Measurements from ENCODE around the gene ATP2A2. TPM values are rescaled to one million over a fixed set of nuclear protein-coding genes. Genes with fewer than 3 reads are reported as not detected.
"Not testable (repeated sequence)": the region's sequence is repeated elsewhere in the genome, so short reads cannot be mapped to it uniquely, and the experiment has no call there.

ATP2A2 gene
- total RNA-seq, 1 donor from 2014 or later, result 3,087 TPM

GRCh38 chr12:110330124-110330523 is 49.1 kb downstream of the ATP2A2 start:
- intact Hi-C loops (cut with DNase I), result no loop called here
- no peak for DNase-seq

DNA sequence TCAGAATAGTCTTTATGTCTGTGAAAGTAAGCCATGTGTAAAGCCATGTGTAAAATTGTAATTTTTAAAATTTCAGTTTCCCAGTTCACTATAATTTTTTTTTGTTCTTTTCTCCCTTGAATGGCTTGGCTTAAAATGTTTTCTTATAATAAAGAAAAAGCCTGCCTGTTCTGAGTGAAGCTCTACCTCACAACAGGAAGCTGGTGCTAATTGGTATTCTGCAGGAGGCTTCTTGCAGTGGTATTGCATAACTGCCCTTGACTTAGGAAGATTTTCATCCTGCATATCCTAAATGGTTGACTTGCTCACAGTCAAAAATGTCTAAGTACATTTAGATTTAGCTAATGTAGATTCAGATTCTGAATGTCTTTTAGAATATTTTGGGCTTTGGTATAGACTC is 49.5 kb downstream of the ATP2A2 start:
- ATAC-seq (ENCODE audit: poor library complexity) (no peak), DNase-seq (no peak)
- intact Hi-C loops (cut with DNase I), result no loop called here

More at GRCh38 chr12:110330124-110330523, 49.1 kb downstream of the ATP2A2 start:
- no peak for ATAC-seq (ENCODE audit: poor library complexity)

DNA sequence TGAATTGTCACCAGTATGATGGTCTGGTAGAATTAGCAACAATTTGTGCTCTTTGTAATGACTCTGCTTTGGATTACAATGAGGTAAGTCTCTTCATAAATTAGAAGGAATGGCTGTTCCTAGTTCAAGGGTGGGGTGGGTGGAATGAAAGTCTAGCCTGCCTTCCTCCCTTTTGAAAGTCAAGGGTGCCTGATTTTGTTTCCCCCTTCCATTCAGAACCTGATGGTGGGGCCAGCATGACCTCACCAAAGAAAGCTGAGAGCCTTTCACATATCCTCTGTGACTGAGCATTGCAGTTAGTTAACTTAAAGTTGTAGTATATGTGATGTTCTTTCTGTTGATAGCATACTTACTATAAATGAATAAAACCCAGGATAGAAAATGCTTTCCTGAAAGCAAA is 52.2 kb downstream of the ATP2A2 start:
- ATAC-seq (ENCODE audit: poor library complexity), result no peak
- intact Hi-C loops (cut with DNase I), result no loop called here

GRCh38 chr12:110335481-110336045 is 54.5 kb downstream of the ATP2A2 start:
- DNase-seq (no peak), ATAC-seq (ENCODE audit: poor library complexity) (no peak)
- intact Hi-C loops (cut with DNase I), result no loop called here

More for the DNA sequence above, 52.2 kb downstream of the ATP2A2 start:
- no peak for DNase-seq

- intact Hi-C loops (cut with DNase I), result no loop called here
- ATAC-seq (ENCODE audit: poor library complexity), result peak; percentile 2
- DNase-seq, result no peak
Measured at GRCh38 chr12:110337912-110338710, 57.1 kb downstream of the ATP2A2 start.

GRCh38 chr12:110338754-110339153 is 57.7 kb downstream of the ATP2A2 start:
- intact Hi-C loops (cut with DNase I), result no loop called here
- DNase-seq, result no peak
- peak; percentile 2 for ATAC-seq (ENCODE audit: poor library complexity)

DNA sequence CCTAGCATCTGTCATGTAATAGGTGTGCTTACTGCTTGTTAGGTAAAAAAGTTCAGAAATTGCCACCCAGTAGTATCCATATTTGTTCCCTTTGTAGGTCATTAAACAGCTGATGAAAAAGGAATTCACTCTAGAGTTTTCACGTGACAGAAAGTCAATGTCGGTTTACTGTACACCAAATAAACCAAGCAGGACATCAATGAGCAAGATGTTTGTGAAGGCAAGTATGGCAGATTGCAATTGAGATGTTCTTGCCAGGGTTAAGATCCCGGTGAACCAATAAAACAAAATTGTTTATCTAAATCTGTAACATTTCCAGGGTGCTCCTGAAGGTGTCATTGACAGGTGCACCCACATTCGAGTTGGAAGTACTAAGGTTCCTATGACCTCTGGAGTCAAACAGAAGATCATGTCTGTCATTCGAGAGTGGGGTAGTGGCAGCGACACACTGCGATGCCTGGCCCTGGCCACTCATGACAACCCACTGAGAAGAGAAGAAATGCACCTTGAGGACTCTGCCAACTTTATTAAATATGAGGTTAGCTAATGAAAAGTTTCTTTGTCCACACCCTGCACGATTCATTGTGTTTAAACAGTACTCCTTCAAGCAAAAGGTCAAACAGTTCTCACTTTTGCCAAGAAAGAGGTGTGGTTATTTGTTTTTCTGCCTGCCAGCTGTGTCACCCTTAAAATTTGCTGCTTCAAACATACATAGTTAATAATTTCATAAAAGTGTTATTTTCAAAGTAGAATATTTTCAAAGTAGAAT is 58.3 kb downstream of the ATP2A2 start:
- peak; percentile 2 for ATAC-seq (ENCODE audit: poor library complexity)
- intact Hi-C loops (cut with DNase I), result no loop called here
- DNase-seq, result no peak

DNA sequence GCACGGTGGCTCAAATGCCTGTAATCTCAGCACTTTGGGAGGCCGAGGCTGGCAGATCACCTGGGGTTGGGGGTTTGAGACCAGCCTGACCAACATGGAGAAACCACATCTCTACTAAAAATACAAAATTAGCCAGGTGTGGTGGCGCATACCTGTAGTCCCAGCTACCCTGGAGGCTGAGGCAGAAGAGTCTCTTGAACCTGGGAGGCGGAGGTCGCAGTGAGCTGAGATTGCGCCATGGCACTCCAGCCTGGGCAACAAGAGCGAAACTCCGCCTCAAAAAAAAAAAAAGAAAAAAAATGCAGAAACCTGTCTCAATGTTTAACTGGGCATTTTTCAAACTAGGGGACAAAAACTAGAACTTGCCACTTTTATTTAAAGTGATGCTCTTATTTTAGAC is 59.2 kb downstream of the ATP2A2 start:
- DNase-seq; intact Hi-C loops (cut with DNase I); ATAC-seq (ENCODE audit: poor library complexity): not testable (repeated sequence)

GRCh38 chr12:110340706-110341105 is 59.7 kb downstream of the ATP2A2 start:
- DNase-seq (no peak), ATAC-seq (ENCODE audit: poor library complexity) (peak; percentile 2)
- intact Hi-C loops (cut with DNase I), result no loop called here

DNA sequence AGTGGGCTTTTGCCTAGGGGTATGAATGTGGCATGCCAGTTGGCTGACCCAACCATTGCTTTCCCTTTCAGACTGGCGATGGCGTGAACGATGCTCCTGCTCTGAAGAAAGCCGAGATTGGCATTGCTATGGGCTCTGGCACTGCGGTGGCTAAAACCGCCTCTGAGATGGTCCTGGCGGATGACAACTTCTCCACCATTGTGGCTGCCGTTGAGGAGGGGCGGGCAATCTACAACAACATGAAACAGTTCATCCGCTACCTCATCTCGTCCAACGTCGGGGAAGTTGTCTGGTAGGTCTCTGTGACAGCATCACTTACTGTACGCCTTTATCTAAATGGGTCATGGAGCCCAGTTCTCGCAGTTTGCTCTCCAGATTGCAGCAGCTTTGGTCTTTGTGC is 61.1 kb downstream of the ATP2A2 start:
- DNase-seq, result no peak
- no peak for ATAC-seq (ENCODE audit: poor library complexity)
- intact Hi-C loops (cut with DNase I), result no loop called here

DNA sequence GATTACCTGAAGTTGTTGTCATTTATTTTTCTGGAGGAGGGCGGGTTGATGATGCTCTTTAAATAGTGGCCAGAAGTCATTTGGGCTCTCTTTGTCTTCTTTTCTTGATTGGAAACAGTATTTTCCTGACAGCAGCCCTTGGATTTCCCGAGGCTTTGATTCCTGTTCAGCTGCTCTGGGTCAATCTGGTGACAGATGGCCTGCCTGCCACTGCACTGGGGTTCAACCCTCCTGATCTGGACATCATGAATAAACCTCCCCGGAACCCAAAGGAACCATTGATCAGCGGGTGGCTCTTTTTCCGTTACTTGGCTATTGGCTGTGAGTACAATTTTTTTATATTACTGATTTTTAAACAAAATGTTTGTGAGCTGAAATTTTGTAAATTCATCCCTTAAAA is 62.1 kb downstream of the ATP2A2 start:
- intact Hi-C loops (cut with DNase I), result no loop called here
- DNase-seq (no peak), ATAC-seq (ENCODE audit: poor library complexity) (no peak)

DNA sequence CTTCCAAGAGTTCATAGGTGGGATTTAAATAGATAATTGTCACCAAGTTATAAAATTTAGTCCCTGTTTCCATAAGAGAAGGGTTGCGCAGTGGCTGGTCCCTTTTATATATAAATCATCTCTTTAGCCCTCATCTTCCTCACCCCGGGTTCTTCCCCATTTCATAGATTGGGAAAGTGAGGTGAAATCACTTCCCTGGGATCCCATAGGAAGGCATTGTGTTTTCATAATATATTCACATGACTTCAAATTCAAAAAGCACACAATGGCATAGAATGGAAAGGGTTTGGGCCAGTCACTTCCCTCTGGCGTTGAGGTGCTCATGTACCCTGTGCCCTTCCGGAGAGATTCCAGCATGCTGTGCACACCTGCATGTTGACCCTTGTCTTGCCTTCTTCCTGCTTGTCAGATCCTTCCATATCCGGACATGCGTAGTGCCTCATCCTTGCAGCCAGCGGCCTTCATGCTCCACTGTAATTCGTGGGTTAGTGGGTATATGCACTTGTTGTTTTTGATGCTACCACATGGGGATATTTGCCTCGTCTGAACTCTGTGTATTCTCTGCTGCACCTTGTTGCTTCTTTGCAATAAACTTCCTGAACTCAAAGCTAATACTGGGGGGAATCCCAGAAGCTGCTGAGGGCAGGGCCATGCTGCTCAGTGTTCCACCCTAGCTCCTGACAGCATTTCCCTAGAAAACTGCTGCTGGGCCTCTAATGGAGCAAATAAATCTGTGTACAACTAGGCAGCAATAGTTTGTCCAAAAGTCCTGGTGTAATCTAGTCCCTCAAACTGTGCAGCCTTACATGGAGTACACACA is 62.9 kb downstream of the ATP2A2 start:
- intact Hi-C loops (cut with DNase I), result no loop called here
- no peak for ATAC-seq (ENCODE audit: poor library complexity)
- no peak for DNase-seq

DNA sequence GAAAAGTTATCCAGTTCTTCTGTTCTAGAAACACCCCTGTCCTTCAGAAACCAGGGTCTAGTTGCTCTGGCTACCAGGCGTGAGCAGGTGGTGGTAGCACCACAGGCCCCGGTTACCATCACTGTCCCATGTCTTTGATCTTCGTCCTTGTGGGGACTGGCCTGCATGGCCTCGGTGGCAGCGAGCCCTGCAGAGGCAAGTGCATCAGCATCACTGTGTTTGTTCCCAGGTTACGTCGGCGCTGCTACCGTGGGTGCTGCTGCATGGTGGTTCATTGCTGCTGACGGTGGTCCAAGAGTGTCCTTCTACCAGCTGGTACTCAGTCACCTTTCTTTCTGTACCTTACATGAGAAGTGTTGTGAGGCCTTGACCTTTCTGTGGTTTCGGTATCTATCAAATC is 63.6 kb downstream of the ATP2A2 start:
- ATAC-seq (ENCODE audit: poor library complexity), result no peak
- intact Hi-C loops (cut with DNase I), result no loop called here

GRCh38 chr12:110345176-110345661 is 64.2 kb downstream of the ATP2A2 start:
- intact Hi-C loops (cut with DNase I), result no loop called here
- DNase-seq (no peak), ATAC-seq (ENCODE audit: poor library complexity) (peak; percentile 2)

More for the DNA sequence above, 63.6 kb downstream of the ATP2A2 start:
- no peak for DNase-seq

DNA sequence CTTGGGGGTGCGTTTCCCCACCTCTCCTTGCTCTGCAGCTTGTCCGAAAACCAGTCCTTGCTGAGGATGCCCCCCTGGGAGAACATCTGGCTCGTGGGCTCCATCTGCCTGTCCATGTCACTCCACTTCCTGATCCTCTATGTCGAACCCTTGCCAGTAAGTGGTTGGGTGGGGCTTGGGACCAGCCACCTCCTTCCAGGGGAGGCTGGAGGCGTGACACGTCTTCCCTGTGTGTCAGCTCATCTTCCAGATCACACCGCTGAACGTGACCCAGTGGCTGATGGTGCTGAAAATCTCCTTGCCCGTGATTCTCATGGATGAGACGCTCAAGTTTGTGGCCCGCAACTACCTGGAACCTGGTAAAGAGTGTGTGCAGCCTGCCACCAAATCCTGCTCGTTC is 64.9 kb downstream of the ATP2A2 start:
- DNase-seq (no peak), ATAC-seq (ENCODE audit: poor library complexity) (no peak)
- intact Hi-C loops (cut with DNase I), result no loop called here

DNA sequence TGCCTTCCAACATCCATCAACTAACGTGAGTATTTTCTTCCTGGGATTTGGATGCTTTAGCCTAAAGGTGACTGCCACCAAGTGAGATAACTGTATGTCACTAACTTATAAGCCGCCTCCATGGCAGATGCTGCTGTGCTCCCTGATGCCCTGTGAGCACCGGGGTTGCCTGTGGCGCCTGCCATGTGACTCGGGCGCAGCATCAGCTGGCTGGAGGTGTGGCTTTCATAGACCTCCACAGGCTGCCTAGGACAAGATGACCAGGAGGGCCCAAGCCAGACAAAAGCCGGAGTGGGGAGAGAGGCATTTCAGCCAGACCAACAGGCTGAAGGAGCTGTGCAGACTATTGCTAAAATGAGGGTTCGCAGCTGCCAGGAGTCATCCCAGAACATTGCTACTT is 66.7 kb downstream of the ATP2A2 start:
- intact Hi-C loops (cut with DNase I), result no loop called here

GRCh38 chr12:110348431-110349059 is 67.5 kb downstream of the ATP2A2 start:
- no peak for DNase-seq
- no peak for ATAC-seq (ENCODE audit: poor library complexity)
- intact Hi-C loops (cut with DNase I), result no loop called here

More for the DNA sequence above, 66.7 kb downstream of the ATP2A2 start:
- ATAC-seq (ENCODE audit: poor library complexity) (no peak), DNase-seq (no peak)

DNA sequence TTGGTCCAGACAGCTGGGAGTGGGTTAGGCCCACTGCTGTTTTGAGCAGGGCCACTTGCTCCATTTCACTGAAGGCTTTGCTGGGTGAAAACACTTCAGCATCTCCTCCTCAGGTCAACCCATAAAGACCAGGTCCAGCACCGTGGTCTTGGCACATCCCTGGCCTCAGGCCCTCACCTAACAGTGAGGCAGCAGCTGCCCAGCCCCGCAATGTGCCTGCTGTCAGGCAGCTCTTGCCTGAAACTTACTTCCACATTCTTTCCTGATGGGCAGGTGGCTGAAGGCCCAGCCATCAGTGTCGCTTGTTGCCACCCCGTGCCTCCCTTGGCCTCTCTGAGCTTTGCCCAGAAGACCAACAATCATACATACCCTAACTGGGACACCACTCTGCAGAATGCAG is 68.0 kb downstream of the ATP2A2 start:
- ATAC-seq (ENCODE audit: poor library complexity), result peak; percentile 0

More for the DNA sequence above, 68.0 kb downstream of the ATP2A2 start:
- intact Hi-C loops (cut with DNase I), result no loop called here
- DNase-seq, result no peak

All from Right ventricle myocardium superior (tissue), 1 donor.